Central memory CD8-positive, alpha-beta T cell (primary cell): Measurements from ENCODE around the gene STIL.

Source experiments
- ATAC-seq: fragments of 150-1000 bp; cut with Tn5 transposase; replicated peaks from 2 replicates; pipeline ENCODE4 v1.10.0; 2022; ENCODE audit warnings: mild to moderate bottlenecking, moderate FRiP score, moderate number of reproducible peaks; ENCODE audit not compliant: poor library complexity, severe bottlenecking; ENCODE audit errors: extremely low read depth
- DNase-seq, 2 donors: peaks; one replicate each; pipeline ENCODE4 v3.0.0; 2021; ENCODE audit warnings: low spot score in 2 of 2
- H3K27ac Mint-ChIP-seq: one replicate; pipeline ENCODE4 v1.8.0; 2022; ENCODE audit warnings: low read depth, mild to moderate bottlenecking, moderate library complexity, mixed read lengths
- H3K27me3 Mint-ChIP-seq: one replicate; pipeline ENCODE4 v1.8.0; 2022; ENCODE audit warnings: mixed read lengths
- H3K36me3 Mint-ChIP-seq: one replicate; pipeline ENCODE4 v1.8.0; 2022; ENCODE audit warnings: mild to moderate bottlenecking, moderate library complexity, mixed read lengths; ENCODE audit not compliant: insufficient read depth
- H3K4me1 Mint-ChIP-seq: one replicate; pipeline ENCODE4 v1.8.0; 2022; ENCODE audit warnings: mixed read lengths
- H3K4me3 Mint-ChIP-seq: one replicate; pipeline ENCODE4 v1.8.0; 2022; ENCODE audit warnings: mild to moderate bottlenecking, moderate library complexity, mixed read lengths
- H3K9me3 Mint-ChIP-seq: one replicate; pipeline ENCODE4 v1.8.0; 2022; ENCODE audit warnings: mixed read lengths

STIL gene

GRCh38 chr1:47244339-47244862, 69.5 kb downstream of the STIL start:
- Mint-ChIP-seq H3K4me3 (no peak overlapping the region), H3K4me1 (peaks cover 2% of the 10 kb centered on the region), H3K36me3 (no peaks in the 10 kb centered on the region), H3K27ac (no peak overlapping the region), H3K27me3 (peaks cover 44% of the 10 kb centered on the region), H3K9me3 (no peaks in the 10 kb centered on the region)
- no peak for ATAC-seq
- DNase-seq = no peak

GRCh38 chr1:47243910-47244309, 70.0 kb downstream of the STIL start:
- Mint-ChIP-seq H3K27ac (no peak overlapping the region), H3K4me1 (peaks cover 6% of the 10 kb centered on the region), H3K36me3 (no peaks in the 10 kb centered on the region), H3K9me3 (no peaks in the 10 kb centered on the region), H3K27me3 (peaks cover 44% of the 10 kb centered on the region), H3K4me3 (no peak overlapping the region)
- ATAC-seq (no peak), DNase-seq (no peak)

GRCh38 chr1:47241114-47242113, 72.5 kb downstream of the STIL start:
- DNase-seq (no peak), ATAC-seq (no peak)
- peaks cover 54% of the 10 kb centered on the region for H3K27me3 Mint-ChIP-seq
- no peaks in the 10 kb centered on the region for H3K9me3 Mint-ChIP-seq
- no peak overlapping the region for H3K4me3 Mint-ChIP-seq
- no peak overlapping the region for H3K27ac Mint-ChIP-seq
- peaks cover 6% of the 10 kb centered on the region for H3K4me1 Mint-ChIP-seq
- H3K36me3 Mint-ChIP-seq = no peaks in the 10 kb centered on the region

- peaks cover 6% of the 10 kb centered on the region for H3K4me1 Mint-ChIP-seq
- no peak overlapping the region for H3K4me3 Mint-ChIP-seq
- DNase-seq (no peak), ATAC-seq (no peak)
- no peaks in the 10 kb centered on the region for H3K9me3 Mint-ChIP-seq
- H3K27ac Mint-ChIP-seq = no peak overlapping the region
- H3K27me3 Mint-ChIP-seq = peaks cover 43% of the 10 kb centered on the region
- no peaks in the 10 kb centered on the region for H3K36me3 Mint-ChIP-seq
Measured at GRCh38 chr1:47238935-47239592, 74.9 kb downstream of the STIL start.

GRCh38 chr1:47235806-47236205, 78.1 kb downstream of the STIL start:
- Mint-ChIP-seq H3K27me3 (peaks cover 10% of the 10 kb centered on the region), H3K4me3 (no peak overlapping the region), H3K36me3 (peaks cover 4% of the 10 kb centered on the region), H3K27ac (no peak overlapping the region), H3K4me1 (peaks cover 24% of the 10 kb centered on the region), H3K9me3 (no peaks in the 10 kb centered on the region)
- ATAC-seq = no peak
- no peak for DNase-seq

GRCh38 chr1:47235241-47235681, 78.7 kb downstream of the STIL start:
- ATAC-seq (no peak), DNase-seq (no peak)
- Mint-ChIP-seq H3K4me1 (peaks cover 29% of the 10 kb centered on the region), H3K27me3 (peaks cover 10% of the 10 kb centered on the region), H3K9me3 (no peaks in the 10 kb centered on the region), H3K27ac (no peak overlapping the region), H3K36me3 (peaks cover 5% of the 10 kb centered on the region), H3K4me3 (no peak overlapping the region)

- H3K4me1 Mint-ChIP-seq = peaks cover 31% of the 10 kb centered on the region
- H3K36me3 Mint-ChIP-seq = peaks cover 7% of the 10 kb centered on the region
- H3K4me3 Mint-ChIP-seq = no peak overlapping the region
- peaks cover 10% of the 10 kb centered on the region for H3K27me3 Mint-ChIP-seq
- no peak overlapping the region for H3K27ac Mint-ChIP-seq
- no peaks in the 10 kb centered on the region for H3K9me3 Mint-ChIP-seq
- DNase-seq (no peak), ATAC-seq (no peak)
Measured at GRCh38 chr1:47233186-47233585, 80.8 kb downstream of the STIL start.

GRCh38 chr1:47232187-47232874, 81.6 kb downstream of the STIL start, which contains the start of gene TAL1:
TAL1 (minus strand) TSS chr1:47232225; CDS start chr1:47225888, 6,337 bp downstream.
- peaks cover 31% of the 10 kb centered on the region for H3K4me1 Mint-ChIP-seq
- ATAC-seq = no peak

GRCh38 chr1:47231301-47232186, 82.4 kb downstream of the STIL start:
- peaks cover 7% of the 10 kb centered on the region for H3K36me3 Mint-ChIP-seq
- H3K4me3 Mint-ChIP-seq = peak overlapping the region; percentile 77
- H3K27ac Mint-ChIP-seq = no peak overlapping the region
- no peaks in the 10 kb centered on the region for H3K27me3 Mint-ChIP-seq
- no peak for ATAC-seq
- H3K9me3 Mint-ChIP-seq = no peaks in the 10 kb centered on the region
- H3K4me1 Mint-ChIP-seq = peaks cover 31% of the 10 kb centered on the region
- DNase-seq = no peak

More at GRCh38 chr1:47232187-47232874, 81.6 kb downstream of the STIL start, which contains the start of gene TAL1:
- H3K36me3 Mint-ChIP-seq = peaks cover 7% of the 10 kb centered on the region
- H3K27ac Mint-ChIP-seq = no peak within 1 kb of the TSS
- DNase-seq = no peak
- peak within 1 kb of the TSS; percentile 77 for H3K4me3 Mint-ChIP-seq
- H3K27me3 Mint-ChIP-seq = peaks cover 3% of the 10 kb centered on the region
- H3K9me3 Mint-ChIP-seq = no peaks in the 10 kb centered on the region

- DNase-seq (no peak), ATAC-seq (peak; percentile 26)
- Mint-ChIP-seq H3K27ac (no peak overlapping the region), H3K4me1 (peaks cover 31% of the 10 kb centered on the region), H3K9me3 (no peaks in the 10 kb centered on the region), H3K4me3 (peak overlapping the region; percentile 77), H3K36me3 (peaks cover 7% of the 10 kb centered on the region), H3K27me3 (no peaks in the 10 kb centered on the region)
Measured at GRCh38 chr1:47230692-47231300, 83.2 kb downstream of the STIL start.
